HFFc6 (cell line): ENCODE measurements around the gene KIAA1755. TPM values are rescaled to one million over a fixed set of nuclear protein-coding genes. Genes with fewer than 3 reads are reported as not detected.

Source experiments
- DNase-seq: peaks from one replicate; pipeline ENCODE4 v3.0.0-alpha.2; 2018
- H3K27ac Mint-ChIP-seq: 2 replicates; pipeline ENCODE4 v1.8.0; 2020; ENCODE audit warnings: mild to moderate bottlenecking, mixed read lengths
- H3K27me3 Mint-ChIP-seq: 2 replicates; pipeline ENCODE4 v1.8.0; 2021; ENCODE audit warnings: mild to moderate bottlenecking, moderate library complexity, mixed read lengths; ENCODE audit not compliant: insufficient read depth
- H3K36me3 Mint-ChIP-seq: 2 replicates; pipeline ENCODE4 v1.8.0; 2021; ENCODE audit warnings: low read depth, mixed read lengths
- H3K4me1 Mint-ChIP-seq: 2 replicates; pipeline ENCODE4 v1.8.0; 2020; ENCODE audit warnings: low read depth, mixed read lengths
- H3K4me3 Mint-ChIP-seq: 2 replicates; pipeline ENCODE4 v1.8.0; 2020; ENCODE audit warnings: mild to moderate bottlenecking, moderate library complexity, mixed read lengths
- H3K9me3 Mint-ChIP-seq: 2 replicates; pipeline ENCODE4 v1.8.0; 2020; ENCODE audit warnings: mild to moderate bottlenecking, mixed read lengths
- CTCF ChIP-seq: fragments of 200-600 bp; sonication (generic); IDR thresholded peaks from 2 replicates; pipeline ENCODE4 v1.5.0; 2021; ENCODE audit warnings: antibody characterized with exemption, mild to moderate bottlenecking
- total RNA-seq, 6 experiments: library from RNA; stranded (reverse); fragmentation: NEBNext Ultra II Directional; extraction: Animal tissue kit (Norgen Biotek cat#: 25700); gene quantifications; 2 replicates in 1 of 6; 3 replicates in 5 of 6; pipeline ENCODE4 v1.2.3, GENCODE V29; 2021

KIAA1755 gene
- total RNA-seq, 6 experiments from 2014 or later = 1.2 to 4.4 (median 2.2) TPM

- Mint-ChIP-seq H3K27ac (no peak overlapping the region), H3K9me3 (peaks cover 6% of the 10 kb centered on the region), H3K27me3 (peaks cover 1% of the 10 kb centered on the region; the same call in 1 of the 2 replicates), H3K36me3 (peaks cover 5% of the 10 kb centered on the region), H3K4me1 (peaks cover 57% of the 10 kb centered on the region), H3K4me3 (no peak overlapping the region)
- no peak for DNase-seq
- TF ChIP-seq CTCF = no peak
These were observed 70.4 kb downstream of the KIAA1755 start for GRCh38 chr20:38190166-38190565.

GRCh38 chr20:38187517-38187916, 73.0 kb downstream of the KIAA1755 start:
- no peak; the same call in 1 of the 2 replicates for TF ChIP-seq CTCF
- peaks cover 53% of the 10 kb centered on the region for H3K4me1 Mint-ChIP-seq
- H3K36me3 Mint-ChIP-seq = no peaks in the 10 kb centered on the region
- peak overlapping the region; percentile 55 for H3K27ac Mint-ChIP-seq
- H3K9me3 Mint-ChIP-seq = no peaks in the 10 kb centered on the region
- H3K4me3 Mint-ChIP-seq = no peak overlapping the region
- DNase-seq = no peak
- no peaks in the 10 kb centered on the region for H3K27me3 Mint-ChIP-seq

GRCh38 chr20:38186788-38187221, 73.7 kb downstream of the KIAA1755 start:
- DNase-seq = peak; percentile 41
- H3K27ac Mint-ChIP-seq = peak overlapping the region; percentile 30
- H3K4me1 Mint-ChIP-seq = peaks cover 55% of the 10 kb centered on the region
- no peak overlapping the region for H3K4me3 Mint-ChIP-seq
- H3K27me3 Mint-ChIP-seq = no peaks in the 10 kb centered on the region
- no peaks in the 10 kb centered on the region for H3K9me3 Mint-ChIP-seq
- no peaks in the 10 kb centered on the region for H3K36me3 Mint-ChIP-seq
- TF ChIP-seq CTCF = no peak

- H3K27ac Mint-ChIP-seq = no peak overlapping the region
- H3K4me1 Mint-ChIP-seq = peaks cover 59% of the 10 kb centered on the region
- H3K9me3 Mint-ChIP-seq = no peaks in the 10 kb centered on the region
- no peak for DNase-seq
- TF ChIP-seq CTCF = no peak
- peaks cover 2% of the 10 kb centered on the region for H3K27me3 Mint-ChIP-seq
- no peaks in the 10 kb centered on the region for H3K36me3 Mint-ChIP-seq
- no peak overlapping the region for H3K4me3 Mint-ChIP-seq
These were observed 76.4 kb downstream of the KIAA1755 start for GRCh38 chr20:38184101-38184500.

- TF ChIP-seq CTCF = no peak
- no peak for DNase-seq
- Mint-ChIP-seq H3K4me1 (peaks cover 59% of the 10 kb centered on the region), H3K36me3 (no peaks in the 10 kb centered on the region), H3K9me3 (no peaks in the 10 kb centered on the region), H3K27me3 (peaks cover 2% of the 10 kb centered on the region), H3K4me3 (no peak overlapping the region), H3K27ac (no peak overlapping the region)
These were observed 78.6 kb downstream of the KIAA1755 start for GRCh38 chr20:38181971-38182370.
